Ishikawa (cell line): ENCODE measurements around the gene UNC119.

Source experiments
- CEBPB ChIP-seq: IDR thresholded peaks from 2 replicates; pipeline ENCODE4 v1.6.1; 2012
- TAF1 ChIP-seq: IDR thresholded peaks from 2 replicates; pipeline ENCODE4 v1.6.1; 2012; ENCODE audit warnings: low read depth, mild to moderate bottlenecking
- USF1 ChIP-seq: IDR thresholded peaks from 2 replicates; pipeline ENCODE4 v1.6.1; 2012
- YY1 ChIP-seq: IDR thresholded peaks from 2 replicates; pipeline ENCODE4 v1.6.1; 2012; ENCODE audit warnings: low read depth
- TF ChIP-seq, protein P1 (sequence below): IDR thresholded peaks from 2 replicates; pipeline ENCODE4 v1.6.1; 2012; ENCODE audit warnings: low read depth, mild to moderate bottlenecking

DNA sequence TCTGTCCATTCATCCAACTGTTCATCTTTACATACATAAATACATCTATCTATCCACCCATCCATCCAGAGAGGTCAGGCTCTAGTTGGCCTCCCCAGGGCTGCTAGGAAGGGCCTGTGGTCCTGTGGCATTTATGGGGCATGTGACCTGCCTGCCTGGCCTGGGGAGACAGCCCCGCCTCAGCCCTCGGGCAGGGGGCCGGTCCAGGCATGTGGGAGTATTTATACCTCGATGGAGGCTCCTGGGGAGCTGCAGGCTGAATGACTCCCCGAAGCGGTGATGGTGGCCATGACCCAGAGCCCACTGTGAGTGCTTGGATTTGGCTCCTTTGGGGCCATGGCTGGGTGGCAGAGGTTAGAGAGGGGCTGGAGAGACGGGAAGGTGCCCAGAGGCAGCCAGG is 38.9 kb downstream of the UNC119 start:
- TF ChIP-seq TAF1: no peak
- TF ChIP-seq, protein P1, sequence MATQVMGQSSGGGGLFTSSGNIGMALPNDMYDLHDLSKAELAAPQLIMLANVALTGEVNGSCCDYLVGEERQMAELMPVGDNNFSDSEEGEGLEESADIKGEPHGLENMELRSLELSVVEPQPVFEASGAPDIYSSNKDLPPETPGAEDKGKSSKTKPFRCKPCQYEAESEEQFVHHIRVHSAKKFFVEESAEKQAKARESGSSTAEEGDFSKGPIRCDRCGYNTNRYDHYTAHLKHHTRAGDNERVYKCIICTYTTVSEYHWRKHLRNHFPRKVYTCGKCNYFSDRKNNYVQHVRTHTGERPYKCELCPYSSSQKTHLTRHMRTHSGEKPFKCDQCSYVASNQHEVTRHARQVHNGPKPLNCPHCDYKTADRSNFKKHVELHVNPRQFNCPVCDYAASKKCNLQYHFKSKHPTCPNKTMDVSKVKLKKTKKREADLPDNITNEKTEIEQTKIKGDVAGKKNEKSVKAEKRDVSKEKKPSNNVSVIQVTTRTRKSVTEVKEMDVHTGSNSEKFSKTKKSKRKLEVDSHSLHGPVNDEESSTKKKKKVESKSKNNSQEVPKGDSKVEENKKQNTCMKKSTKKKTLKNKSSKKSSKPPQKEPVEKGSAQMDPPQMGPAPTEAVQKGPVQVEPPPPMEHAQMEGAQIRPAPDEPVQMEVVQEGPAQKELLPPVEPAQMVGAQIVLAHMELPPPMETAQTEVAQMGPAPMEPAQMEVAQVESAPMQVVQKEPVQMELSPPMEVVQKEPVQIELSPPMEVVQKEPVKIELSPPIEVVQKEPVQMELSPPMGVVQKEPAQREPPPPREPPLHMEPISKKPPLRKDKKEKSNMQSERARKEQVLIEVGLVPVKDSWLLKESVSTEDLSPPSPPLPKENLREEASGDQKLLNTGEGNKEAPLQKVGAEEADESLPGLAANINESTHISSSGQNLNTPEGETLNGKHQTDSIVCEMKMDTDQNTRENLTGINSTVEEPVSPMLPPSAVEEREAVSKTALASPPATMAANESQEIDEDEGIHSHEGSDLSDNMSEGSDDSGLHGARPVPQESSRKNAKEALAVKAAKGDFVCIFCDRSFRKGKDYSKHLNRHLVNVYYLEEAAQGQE: no peak
- TF ChIP-seq YY1: no peak
- TF ChIP-seq CEBPB: no peak
- no peak for TF ChIP-seq USF1
